SK-N-SH treated with all-trans-retinoic acid at 6 μM for 48 hours (cell line): ENCODE measurements around the gene KRTAP5-2.

Experiments
- ATAC-seq: fragments of 200-7000 bp; cut with Tn5 transposase; 3 replicates; pipeline ENCODE4 v1.9.1; 2020; ENCODE audit warnings: mild to moderate bottlenecking, moderate library complexity
- ARNTL ChIP-seq: fragments of 450-650 bp; formaldehyde crosslinking; IDR thresholded peaks from 2 replicates; pipeline ENCODE4 v1.5.0; 2020; ENCODE audit warnings: low read depth, mild to moderate bottlenecking, moderate library complexity, borderline replicate concordance
- BACH2 ChIP-seq: fragments of 250-450 bp; sonication (Bioruptor Pico); IDR thresholded peaks from 2 replicates; pipeline ENCODE4 v1.9.0; 2021; ENCODE audit warnings: mild to moderate bottlenecking, borderline replicate concordance
- CREB5 ChIP-seq: fragments of 250-450 bp; sonication (Bioruptor Pico); IDR thresholded peaks from 2 replicates; pipeline ENCODE4 v1.5.1; 2020; ENCODE audit warnings: low read depth, mild to moderate bottlenecking, moderate library complexity
- CSDC2 ChIP-seq: fragments of 250-450 bp; sonication (Bioruptor Pico); IDR thresholded peaks from 2 replicates; pipeline ENCODE4 v1.5.0; 2020; ENCODE audit warnings: mild to moderate bottlenecking, moderate library complexity
- CSRNP3 ChIP-seq: fragments of 250-450 bp; sonication (Bioruptor Pico); IDR thresholded peaks from 2 replicates; pipeline ENCODE4 v1.5.1; 2021; ENCODE audit warnings: mild to moderate bottlenecking, moderate library complexity
- ESRRG ChIP-seq: fragments of 250-450 bp; sonication (Bioruptor Pico); IDR thresholded peaks from 2 replicates; pipeline ENCODE4 v1.6.1; 2021; ENCODE audit warnings: mild to moderate bottlenecking
- GLIS3 ChIP-seq: fragments of 250-450 bp; sonication (Bioruptor Pico); IDR thresholded peaks from 2 replicates; pipeline ENCODE4 v1.5.0; 2020; ENCODE audit warnings: mild to moderate bottlenecking, moderate library complexity
- ISL1 ChIP-seq: fragments of 250-450 bp; sonication (Bioruptor Pico); IDR thresholded peaks from 2 replicates; pipeline ENCODE4 v2.1.2; 2022; ENCODE audit warnings: mild to moderate bottlenecking, moderate library complexity
- OSR1 ChIP-seq: fragments of 250-450 bp; sonication (Bioruptor Pico); IDR thresholded peaks from 2 replicates; pipeline ENCODE4 v1.8.0; 2022; ENCODE audit warnings: moderate library complexity, mild to moderate bottlenecking, inconsistent platforms
- PATZ1 ChIP-seq: fragments of 250-450 bp; sonication (Bioruptor Pico); IDR thresholded peaks from 2 replicates; pipeline ENCODE4 v1.8.0; 2020; ENCODE audit warnings: mild to moderate bottlenecking, moderate library complexity, borderline replicate concordance
- POU6F1 ChIP-seq: fragments of 250-450 bp; sonication (Bioruptor Pico); IDR thresholded peaks from 2 replicates; pipeline ENCODE4 v1.8.0; 2021; ENCODE audit warnings: low read depth, mild to moderate bottlenecking, moderate library complexity, borderline replicate concordance
- SNAI2 ChIP-seq: fragments of 250-450 bp; sonication (Bioruptor Pico); IDR thresholded peaks from 2 replicates; pipeline ENCODE4 v1.5.0; 2020; ENCODE audit warnings: mild to moderate bottlenecking, moderate library complexity
- TCF4 ChIP-seq: fragments of 250-450 bp; sonication (Bioruptor Pico); IDR thresholded peaks from 2 replicates; pipeline ENCODE4 v1.8.0; 2021; ENCODE audit warnings: mild to moderate bottlenecking, moderate library complexity, borderline replicate concordance
- TOX ChIP-seq: fragments of 250-450 bp; sonication (Bioruptor Pico); IDR thresholded peaks from 2 replicates; pipeline ENCODE4 v1.8.0; 2021; ENCODE audit warnings: mild to moderate bottlenecking, moderate library complexity, borderline replicate concordance
- TSHZ2 ChIP-seq: fragments of 250-450 bp; sonication (Bioruptor Pico); IDR thresholded peaks from 2 replicates; pipeline ENCODE4 v1.5.0; 2020; ENCODE audit warnings: mild to moderate bottlenecking, moderate library complexity
- ZC3H10 ChIP-seq: fragments of 250-450 bp; sonication (Bioruptor Pico); IDR thresholded peaks from 2 replicates; pipeline ENCODE4 v1.5.1; 2021; ENCODE audit warnings: mild to moderate bottlenecking, moderate library complexity
- ZFP3 ChIP-seq: fragments of 250-450 bp; sonication (Bioruptor Pico); IDR thresholded peaks from 2 replicates; pipeline ENCODE4 v1.5.0; 2020; ENCODE audit warnings: mild to moderate bottlenecking, moderate library complexity
- ZFP30 ChIP-seq: fragments of 450-650 bp; formaldehyde crosslinking; IDR thresholded peaks from 2 replicates; pipeline ENCODE4 v1.5.0; 2022; ENCODE audit warnings: mild to moderate bottlenecking, moderate library complexity
- ZNF565 ChIP-seq: fragments of 450-650 bp; formaldehyde crosslinking; conservative IDR thresholded peaks from 2 replicates; pipeline ENCODE4 v1.5.0; 2020; ENCODE audit warnings: low read depth, mild to moderate bottlenecking, moderate library complexity
- ZNF70 ChIP-seq: fragments of 450-650 bp; formaldehyde crosslinking; IDR thresholded peaks from 2 replicates; pipeline ENCODE4 v1.5.0; 2020; ENCODE audit warnings: mild to moderate bottlenecking, moderate library complexity
- ZNF8 ChIP-seq: fragments of 450-650 bp; formaldehyde crosslinking; IDR thresholded peaks from 2 replicates; pipeline ENCODE4 v1.5.0; 2020; ENCODE audit warnings: mild to moderate bottlenecking, moderate library complexity

KRTAP5-2 gene

GRCh38 chr11:1638344-1638743, 40.2 kb upstream of the KRTAP5-2 start:
- TF ChIP-seq PATZ1 (CRISPR knock-in tag) (no peak), OSR1 (CRISPR knock-in tag) (no peak), CREB5 (CRISPR knock-in tag) (no peak), TCF4 (no peak), ZC3H10 (CRISPR knock-in tag) (no peak), ISL1 (no peak), ZFP30 (no peak), ARNTL (CRISPR knock-in tag) (no peak), TOX (CRISPR knock-in tag) (no peak), ZNF70 (CRISPR knock-in tag) (no peak), TSHZ2 (CRISPR knock-in tag) (no peak), GLIS3 (CRISPR knock-in tag) (no peak), ZFP3 (CRISPR knock-in tag) (no peak), ZNF565 (CRISPR knock-in tag) (no peak), ZNF8 (CRISPR knock-in tag) (no peak), CSDC2 (CRISPR knock-in tag) (no peak)
- TF ChIP-seq, all 23 proteins: peak for 0
- no peak for ATAC-seq

- no peak for ATAC-seq
Measured at GRCh38 chr11:1637628-1638027, 39.5 kb upstream of the KRTAP5-2 start.

GRCh38 chr11:1636291-1636950, 38.3 kb upstream of the KRTAP5-2 start:
- TF ChIP-seq ZFP3 (CRISPR knock-in tag): no peak
- TF ChIP-seq ESRRG (CRISPR knock-in tag): no peak
- TF ChIP-seq PATZ1 (CRISPR knock-in tag): no peak
- no peak for TF ChIP-seq TOX (CRISPR knock-in tag)
- no peak for TF ChIP-seq ZNF8 (CRISPR knock-in tag)
- TF ChIP-seq POU6F1 (CRISPR knock-in tag): no peak
- TF ChIP-seq TSHZ2 (CRISPR knock-in tag): no peak
- no peak for TF ChIP-seq TCF4
- TF ChIP-seq CSRNP3: no peak
- no peak for TF ChIP-seq BACH2
- no peak for TF ChIP-seq ZC3H10 (CRISPR knock-in tag)
- TF ChIP-seq CREB5 (CRISPR knock-in tag): no peak
- no peak for TF ChIP-seq SNAI2
- TF ChIP-seq ARNTL (CRISPR knock-in tag): no peak
- ATAC-seq: no peak

More at GRCh38 chr11:1637628-1638027, 39.5 kb upstream of the KRTAP5-2 start:
- no peak for TF ChIP-seq CSDC2 (CRISPR knock-in tag)
- no peak for TF ChIP-seq ESRRG (CRISPR knock-in tag)
- no peak for TF ChIP-seq ZNF8 (CRISPR knock-in tag)
